H9 (cell line): ENCODE data around the gene EPHX1. TPM values are rescaled to one million over a fixed set of nuclear protein-coding genes. Genes with fewer than 3 reads are reported as not detected.

ENCODE experiments used
- DNase-seq: peaks from one replicate; pipeline ENCODE4 v3.0.0-alpha.2; 2017
- H2AFZ ChIP-seq: one replicate; pipeline ENCODE4 v1.6.1; 2013; ENCODE audit warnings: mild to moderate bottlenecking, low read length, control low read depth, moderate library complexity
- H2AK5ac ChIP-seq: 2 replicates; pipeline ENCODE4 v1.6.1; 2013; ENCODE audit warnings: low read length, control low read depth, mixed read lengths; ENCODE audit not compliant: insufficient read length
- H2BK120ac ChIP-seq: one replicate; pipeline ENCODE4 v1.6.1; 2013; ENCODE audit warnings: low read depth, mild to moderate bottlenecking, low read length, control low read depth, inconsistent platforms; ENCODE audit not compliant: poor library complexity, severe bottlenecking
- H2BK12ac ChIP-seq: 2 replicates; pipeline ENCODE4 v1.6.1; 2013; ENCODE audit warnings: low read length, control low read depth, mixed read lengths, low read depth; ENCODE audit not compliant: insufficient read length
- H2BK15ac ChIP-seq: 2 replicates; pipeline ENCODE4 v1.6.1; 2013; ENCODE audit warnings: low read depth, low read length, control low read depth
- H2BK20ac ChIP-seq: one replicate; pipeline ENCODE4 v1.6.1; 2013; ENCODE audit warnings: low read depth, mild to moderate bottlenecking, low read length, control low read depth, inconsistent platforms; ENCODE audit not compliant: poor library complexity, severe bottlenecking
- H2BK5ac ChIP-seq: 2 replicates; pipeline ENCODE4 v1.6.1; 2013; ENCODE audit warnings: low read length, control low read depth, mixed read lengths; ENCODE audit not compliant: insufficient read length
- H3K14ac ChIP-seq: 2 replicates; pipeline ENCODE4 v1.6.1; 2013; ENCODE audit warnings: low read length, control low read depth; ENCODE audit not compliant: insufficient read depth
- H3K18ac ChIP-seq: 2 replicates; pipeline ENCODE4 v1.6.1; 2013; ENCODE audit warnings: low read depth, mild to moderate bottlenecking, mixed read lengths, low read length, control low read depth; ENCODE audit not compliant: insufficient read length
- H3K23ac ChIP-seq: 2 replicates; pipeline ENCODE4 v1.6.1; 2013; ENCODE audit warnings: low read length, control low read depth, mixed read lengths, low read depth; ENCODE audit not compliant: insufficient read length
- H3K23me2 ChIP-seq: 2 replicates; pipeline ENCODE4 v1.6.1; 2013; ENCODE audit warnings: low read depth, mild to moderate bottlenecking, mixed read lengths, low read length, control low read depth; ENCODE audit not compliant: insufficient read length, poor library complexity, severe bottlenecking
- H3K27ac ChIP-seq: 2 replicates; pipeline ENCODE4 v1.5.1; 2013; ENCODE audit warnings: low read length, control low read depth, mixed read lengths, low read depth; ENCODE audit not compliant: insufficient read length
- H3K27me3 ChIP-seq: 2 replicates; pipeline ENCODE4 v1.6.1; 2013; ENCODE audit warnings: low read length, control low read depth, inconsistent platforms; ENCODE audit not compliant: insufficient read depth
- H3K4ac ChIP-seq: 2 replicates; pipeline ENCODE4 v1.6.1; 2013; ENCODE audit warnings: low read depth, mild to moderate bottlenecking, control low read depth, inconsistent platforms, low read length, moderate library complexity
- H3K4me1 ChIP-seq: 2 replicates; pipeline ENCODE4 v1.6.1; 2013; ENCODE audit warnings: low read length, control low read depth, inconsistent platforms; ENCODE audit not compliant: insufficient read depth
- H3K4me2 ChIP-seq: 2 replicates; pipeline ENCODE4 v1.6.1; 2013; ENCODE audit warnings: low read length, control low read depth, mixed read lengths; ENCODE audit not compliant: insufficient read length, insufficient read depth
- H3K56ac ChIP-seq: 2 replicates; pipeline ENCODE4 v1.6.1; 2013; ENCODE audit warnings: low read depth, mild to moderate bottlenecking, mixed read lengths, low read length, control low read depth; ENCODE audit not compliant: insufficient read length
- H3K79me1 ChIP-seq: 2 replicates; pipeline ENCODE4 v1.6.1; 2013; ENCODE audit warnings: low read depth, mild to moderate bottlenecking, moderate library complexity, low read length, control low read depth, inconsistent platforms; ENCODE audit not compliant: insufficient read depth, poor library complexity, severe bottlenecking
- H3K79me2 ChIP-seq: 2 replicates; pipeline ENCODE4 v1.6.1; 2013; ENCODE audit warnings: low read length, control low read depth, inconsistent platforms; ENCODE audit not compliant: insufficient read depth
- H3K9ac ChIP-seq: 2 replicates; pipeline ENCODE4 v1.6.1; 2013; ENCODE audit warnings: low read length, control low read depth, mixed read lengths; ENCODE audit not compliant: insufficient read length; ENCODE audit errors: extremely low read depth
- H3K9me3 ChIP-seq: one replicate; pipeline ENCODE4 v1.6.1; 2013; ENCODE audit warnings: low read depth, low read length, inconsistent platforms; ENCODE audit not compliant: control insufficient read depth
- H3T11ph ChIP-seq: one replicate; pipeline ENCODE4 v1.6.1; 2013; ENCODE audit warnings: mild to moderate bottlenecking, low read length, control low read depth, inconsistent platforms
- H4K20me1 ChIP-seq: one replicate; pipeline ENCODE4 v1.6.1; 2013; ENCODE audit not compliant: control insufficient read depth, insufficient read length, insufficient read depth
- H4K5ac ChIP-seq: 2 replicates; pipeline ENCODE4 v1.6.1; 2013; ENCODE audit warnings: low read depth, mild to moderate bottlenecking, mixed read lengths, low read length, control low read depth; ENCODE audit not compliant: insufficient read length
- H4K8ac ChIP-seq: replicated peaks from 2 replicates; pipeline ENCODE4 v1.6.1; 2013; ENCODE audit warnings: low read length, control low read depth, mixed read lengths, low read depth; ENCODE audit not compliant: insufficient read length
- H4K91ac ChIP-seq: 2 replicates; pipeline ENCODE4 v1.6.1; 2013; ENCODE audit warnings: low read depth, mild to moderate bottlenecking, moderate library complexity, mixed read lengths, low read length, control low read depth; ENCODE audit not compliant: insufficient read length
- H3K27ac Mint-ChIP-seq, 3 experiments: 2 replicates in 2 of 3; 3 replicates in 1 of 3; pipeline ENCODE4 v1.8.0; 2020 to 2021; ENCODE audit warnings: mixed read lengths in 3 of 3, mild to moderate bottlenecking in 1 of 3, moderate library complexity in 1 of 3
- H3K27me3 Mint-ChIP-seq: 2 replicates; pipeline ENCODE4 v1.8.0; 2021; ENCODE audit warnings: low read depth, mild to moderate bottlenecking, moderate library complexity, mixed read lengths
- H3K36me3 Mint-ChIP-seq, 3 experiments: 2 replicates in 2 of 3; 3 replicates in 1 of 3; pipeline ENCODE4 v1.8.0; 2020 to 2021; ENCODE audit warnings: low read depth in 3 of 3, mixed read lengths in 3 of 3; ENCODE audit not compliant: insufficient read depth in 1 of 3
- H3K4me1 Mint-ChIP-seq, 2 experiments: 2 replicates each; pipeline ENCODE4 v1.8.0; 2020; ENCODE audit warnings: mixed read lengths in 2 of 2
- H3K4me3 Mint-ChIP-seq, 2 experiments: 2 replicates in 1 of 2; 3 replicates in 1 of 2; pipeline ENCODE4 v1.8.0; 2020 to 2021; ENCODE audit warnings: mild to moderate bottlenecking in 2 of 2, mixed read lengths in 2 of 2, moderate library complexity in 1 of 2
- H3K9me3 Mint-ChIP-seq, 2 experiments: 2 replicates in 1 of 2; 3 replicates in 1 of 2; pipeline ENCODE4 v1.8.0; 2020; ENCODE audit warnings: mild to moderate bottlenecking in 2 of 2, mixed read lengths in 2 of 2, moderate library complexity in 1 of 2
- CTCF ChIP-seq: fragments of 200-600 bp; sonication (generic); conservative IDR thresholded peaks from 3 replicates; pipeline ENCODE4 v1.8.0; 2021; ENCODE audit warnings: antibody characterized with exemption, mild to moderate bottlenecking
- WGBS: extraction: QIAGEN DNeasy Blood & Tissue Kit; methylation state at CpG from one replicate; pipeline ENCODE4 v1.1.7; 2013; ENCODE audit warnings: missing lambda C conversion rate, low lambda C conversion rate, mixed read lengths; ENCODE audit not compliant: insufficient read length; ENCODE audit errors: extremely low coverage; 5-methylcytosine and 5-hydroxymethylcytosine counted together
- total RNA-seq: library from RNA; stranded (reverse); gene quantifications from 2 replicates; pipeline ENCODE4 v1.2.1, GENCODE V29; 2021

EPHX1 gene
- total RNA-seq, 1 experiment from 2014 or later: 40.6 TPM

- H3K79me1 ChIP-seq: no peaks in the 10 kb centered on the region
- H3K4me1 ChIP-seq: no peaks in the 10 kb centered on the region
- peaks cover 5 to 9% of the 10 kb centered on the region in 2 experiments for H3K9me3 Mint-ChIP-seq
- H2BK15ac ChIP-seq: no peak overlapping the region
- H3K14ac ChIP-seq: no peak overlapping the region
- no peak overlapping the region for H4K5ac ChIP-seq
- no peak overlapping the region for H3K4me3 Mint-ChIP-seq
- no peak overlapping the region for H2AFZ ChIP-seq
- no peaks in the 10 kb centered on the region for H3K79me2 ChIP-seq
- no peak overlapping the region for H2BK120ac ChIP-seq
- H3K9ac ChIP-seq: no peak overlapping the region
- no peaks in the 10 kb centered on the region for H3K23me2 ChIP-seq
- H3K27ac Mint-ChIP-seq: no peak overlapping the region
- H3K4me2 ChIP-seq: no peak overlapping the region
- peaks cover 0 to 6% of the 10 kb centered on the region in 2 experiments; a peak in 3 of 4 replicates for H3K4me1 Mint-ChIP-seq
- no peak overlapping the region for H2AK5ac ChIP-seq
- DNase-seq: no peak
- H3K56ac ChIP-seq: no peak overlapping the region
- H3K27me3 ChIP-seq: no peaks in the 10 kb centered on the region; the same call in 1 of the 2 replicates
- H2BK20ac ChIP-seq: no peak overlapping the region
- H3T11ph ChIP-seq: no peak overlapping the region
- no peak overlapping the region for H3K18ac ChIP-seq
- no peak overlapping the region for H3K4ac ChIP-seq
- no peak overlapping the region for H3K27ac ChIP-seq
- WGBS: no CpG with 5 or more reads among the region's 4 CpGs
- H3K36me3 Mint-ChIP-seq: peaks cover 76 to 94% (median 78%) of the 10 kb centered on the region in 3 experiments
- no peak overlapping the region for H2BK5ac ChIP-seq
- peaks cover 4% of the 10 kb centered on the region for H3K9me3 ChIP-seq
- H4K91ac ChIP-seq: no peak overlapping the region
- no peak overlapping the region for H4K8ac ChIP-seq
- no peak overlapping the region for H3K23ac ChIP-seq
- TF ChIP-seq CTCF: no peak
- peaks cover 2% of the 10 kb centered on the region for H4K20me1 ChIP-seq
- H2BK12ac ChIP-seq: no peak overlapping the region
- H3K27me3 Mint-ChIP-seq: no peaks in the 10 kb centered on the region
These were observed 41.9 kb downstream of the EPHX1 start for GRCh38 chr1:225851805-225852204.
